Loucy (cell line): ENCODE results near the gene BCO2.

Experiments
- H2AFZ ChIP-seq: fragments of 200-600 bp; sonication (generic); 2 replicates; pipeline ENCODE4 v1.6.0; 2016; ENCODE audit warnings: antibody characterized with exemption, mild to moderate bottlenecking, low read length, moderate library complexity
- H3F3A ChIP-seq: fragments of 200-600 bp; 2 replicates; pipeline ENCODE4 v1.6.0; 2016; ENCODE audit warnings: antibody characterized with exemption, low read depth, mild to moderate bottlenecking
- H3K27me3 ChIP-seq: fragments of 200-600 bp; sonication (generic); 2 replicates; pipeline ENCODE4 v1.6.1; 2014; ENCODE audit warnings: low read length, mild to moderate bottlenecking; ENCODE audit not compliant: insufficient read depth, poor library complexity, severe bottlenecking
- H3K36me3 ChIP-seq: fragments of 200-600 bp; sonication (generic); 2 replicates; pipeline ENCODE4 v1.6.1; 2016; ENCODE audit warnings: low read length; ENCODE audit not compliant: insufficient read depth
- H3K4me1 ChIP-seq: fragments of 200-600 bp; sonication (generic); 2 replicates; pipeline ENCODE4 v1.5.1; 2014; ENCODE audit warnings: low read length, mild to moderate bottlenecking; ENCODE audit not compliant: insufficient read depth, poor library complexity, severe bottlenecking
- H3K4me2 ChIP-seq: fragments of 200-600 bp; sonication (generic); 2 replicates; pipeline ENCODE4 v1.6.0; 2014; ENCODE audit warnings: antibody characterized with exemption, low read length, low read depth, mild to moderate bottlenecking; ENCODE audit not compliant: poor library complexity, severe bottlenecking
- H3K4me3 ChIP-seq: fragments of 200-600 bp; sonication (generic); 2 replicates; pipeline ENCODE4 v1.5.1; 2014; ENCODE audit warnings: low read length, mild to moderate bottlenecking, mixed read lengths; ENCODE audit not compliant: poor library complexity, severe bottlenecking
- H3K79me2 ChIP-seq: fragments of 200-600 bp; sonication (generic); 2 replicates; pipeline ENCODE4 v1.6.1; 2014; ENCODE audit warnings: low read length; ENCODE audit not compliant: insufficient read depth
- H3K9ac ChIP-seq: fragments of 200-600 bp; sonication (generic); 2 replicates; pipeline ENCODE4 v1.6.0; 2014; ENCODE audit warnings: mild to moderate bottlenecking, low read depth, low read length, moderate library complexity; ENCODE audit not compliant: poor library complexity, severe bottlenecking
- H3K9me2 ChIP-seq: fragments of 200-600 bp; sonication (generic); replicated peaks from 2 replicates; pipeline ENCODE4 v1.6.1; 2016; ENCODE audit warnings: low read depth, low read length, mixed read lengths
- H3K9me3 ChIP-seq: fragments of 200-600 bp; sonication (generic); 2 replicates; pipeline ENCODE4 v1.6.1; 2014; ENCODE audit warnings: mild to moderate bottlenecking, antibody characterized with exemption, low read length, low read depth; ENCODE audit not compliant: insufficient read depth
- H4K20me1 ChIP-seq: fragments of 200-600 bp; sonication (generic); 2 replicates; pipeline ENCODE4 v1.6.0; 2014; ENCODE audit warnings: antibody characterized with exemption, low read length, mild to moderate bottlenecking; ENCODE audit not compliant: insufficient read depth, poor library complexity, severe bottlenecking
- EZH2phosphoT487 ChIP-seq: fragments of 200-600 bp; IDR thresholded peaks from 2 replicates; pipeline ENCODE4 v1.6.1; 2018; ENCODE audit warnings: antibody characterized with exemption, mild to moderate bottlenecking, moderate library complexity, borderline replicate concordance
- TF ChIP-seq, protein P1 (sequence below): fragments of 200-600 bp; sonication (generic); conservative IDR thresholded peaks from 2 replicates; pipeline ENCODE4 v1.5.1; 2014; ENCODE audit warnings: mild to moderate bottlenecking, antibody characterized with exemption, low read length

The BCO2 gene

DNA sequence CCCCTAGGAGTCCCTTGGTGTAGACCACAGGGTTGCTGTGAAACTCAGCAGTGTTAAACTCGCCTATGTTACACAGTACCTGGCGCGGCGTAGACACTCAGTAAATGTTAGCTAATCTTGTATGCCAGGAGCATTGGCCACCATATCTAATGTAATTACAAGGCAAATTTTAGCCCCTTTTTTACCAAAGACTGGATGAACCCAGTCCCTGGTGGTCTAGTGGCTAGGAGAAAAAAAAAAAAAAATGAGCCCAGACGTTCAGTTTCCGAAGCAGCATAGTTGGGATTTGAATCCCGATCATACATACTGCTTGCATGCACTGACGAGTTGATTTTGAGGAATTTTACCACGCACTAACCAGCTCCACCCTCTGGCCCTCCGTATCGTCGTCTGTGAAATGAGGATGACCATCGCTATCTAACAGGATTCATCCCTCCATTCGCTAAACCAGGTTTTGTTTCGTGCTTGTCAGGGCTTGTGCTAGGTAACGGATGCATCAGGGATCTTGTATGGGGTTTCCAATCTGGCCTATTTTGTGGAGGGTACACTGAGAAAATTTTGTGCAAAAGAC, 51.6 kb downstream of the BCO2 start:
- peak overlapping the region; percentile 99 for H3K4me3 ChIP-seq
- peaks cover 40% of the 10 kb centered on the region for H3K79me2 ChIP-seq
- H3F3A ChIP-seq: no peaks in the 10 kb centered on the region
- TF ChIP-seq, protein P1, sequence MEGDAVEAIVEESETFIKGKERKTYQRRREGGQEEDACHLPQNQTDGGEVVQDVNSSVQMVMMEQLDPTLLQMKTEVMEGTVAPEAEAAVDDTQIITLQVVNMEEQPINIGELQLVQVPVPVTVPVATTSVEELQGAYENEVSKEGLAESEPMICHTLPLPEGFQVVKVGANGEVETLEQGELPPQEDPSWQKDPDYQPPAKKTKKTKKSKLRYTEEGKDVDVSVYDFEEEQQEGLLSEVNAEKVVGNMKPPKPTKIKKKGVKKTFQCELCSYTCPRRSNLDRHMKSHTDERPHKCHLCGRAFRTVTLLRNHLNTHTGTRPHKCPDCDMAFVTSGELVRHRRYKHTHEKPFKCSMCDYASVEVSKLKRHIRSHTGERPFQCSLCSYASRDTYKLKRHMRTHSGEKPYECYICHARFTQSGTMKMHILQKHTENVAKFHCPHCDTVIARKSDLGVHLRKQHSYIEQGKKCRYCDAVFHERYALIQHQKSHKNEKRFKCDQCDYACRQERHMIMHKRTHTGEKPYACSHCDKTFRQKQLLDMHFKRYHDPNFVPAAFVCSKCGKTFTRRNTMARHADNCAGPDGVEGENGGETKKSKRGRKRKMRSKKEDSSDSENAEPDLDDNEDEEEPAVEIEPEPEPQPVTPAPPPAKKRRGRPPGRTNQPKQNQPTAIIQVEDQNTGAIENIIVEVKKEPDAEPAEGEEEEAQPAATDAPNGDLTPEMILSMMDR: no peak
- no peak for TF ChIP-seq EZH2phosphoT487
- H4K20me1 ChIP-seq: peaks cover 3% of the 10 kb centered on the region
- no peaks in the 10 kb centered on the region for H3K36me3 ChIP-seq
- H2AFZ ChIP-seq: peak overlapping the region; percentile 98
- peak overlapping the region; percentile 85 for H3K4me2 ChIP-seq
- no peaks in the 10 kb centered on the region for H3K9me3 ChIP-seq
- peak overlapping the region; percentile 88 for H3K9ac ChIP-seq
- no peaks in the 10 kb centered on the region for H3K27me3 ChIP-seq
- H3K9me2 ChIP-seq: no peaks in the 10 kb centered on the region
- peaks cover 27% of the 10 kb centered on the region for H3K4me1 ChIP-seq

GRCh38 chr11:112227471-112227870, 52.2 kb downstream of the BCO2 start:
- H4K20me1 ChIP-seq: peaks cover 3% of the 10 kb centered on the region
- no peaks in the 10 kb centered on the region for H3K9me3 ChIP-seq
- no peaks in the 10 kb centered on the region for H3K27me3 ChIP-seq
- no peak for TF ChIP-seq EZH2phosphoT487
- TF ChIP-seq, protein P1: no peak
- H3K36me3 ChIP-seq: no peaks in the 10 kb centered on the region
- H3F3A ChIP-seq: no peaks in the 10 kb centered on the region
- peak overlapping the region; percentile 85 for H3K4me2 ChIP-seq
- peak overlapping the region; percentile 99 for H3K4me3 ChIP-seq
- peaks cover 40% of the 10 kb centered on the region for H3K79me2 ChIP-seq
- peak overlapping the region; percentile 88 for H3K9ac ChIP-seq
- H2AFZ ChIP-seq: no peak overlapping the region
- peaks cover 27% of the 10 kb centered on the region for H3K4me1 ChIP-seq
- no peaks in the 10 kb centered on the region for H3K9me2 ChIP-seq

GRCh38 chr11:112228706-112229105, 53.4 kb downstream of the BCO2 start:
- H3K9ac ChIP-seq: peak overlapping the region; percentile 88
- H3K4me3 ChIP-seq: peak overlapping the region; percentile 99
- peaks cover 27% of the 10 kb centered on the region for H3K4me1 ChIP-seq
- H3K4me2 ChIP-seq: peak overlapping the region; percentile 85
- no peaks in the 10 kb centered on the region; the same call in 1 of the 2 replicates for H3K36me3 ChIP-seq
- H4K20me1 ChIP-seq: peaks cover 3% of the 10 kb centered on the region
- H3K9me3 ChIP-seq: no peaks in the 10 kb centered on the region
- no peak for TF ChIP-seq EZH2phosphoT487
- TF ChIP-seq, protein P1: no peak
- H3K9me2 ChIP-seq: no peaks in the 10 kb centered on the region
- H3K79me2 ChIP-seq: peaks cover 40% of the 10 kb centered on the region
- H3F3A ChIP-seq: no peaks in the 10 kb centered on the region
- no peak overlapping the region for H2AFZ ChIP-seq
- no peaks in the 10 kb centered on the region for H3K27me3 ChIP-seq
